KMS-11 (cell line): ENCODE results near the gene RPL13.

Experiments used
- H2AFZ ChIP-seq: fragments of 200-600 bp; sonication (generic); 2 replicates; pipeline ENCODE4 v1.6.1; 2016; ENCODE audit warnings: antibody characterized with exemption, mixed run types, low read depth
- H3K27ac ChIP-seq: fragments of 200-600 bp; sonication (generic); 2 replicates; pipeline ENCODE4 v1.6.1; 2016; ENCODE audit warnings: mild to moderate bottlenecking, mixed run types
- H3K27me3 ChIP-seq: fragments of 200-600 bp; sonication (generic); 2 replicates; pipeline ENCODE4 v1.6.1; 2017; ENCODE audit warnings: mild to moderate bottlenecking, low read depth, mixed run types, moderate library complexity; ENCODE audit not compliant: insufficient read depth
- H3K36me3 ChIP-seq: fragments of 200-600 bp; sonication (generic); 2 replicates; pipeline ENCODE4 v1.6.1; 2017; ENCODE audit warnings: mild to moderate bottlenecking, mixed run types; ENCODE audit not compliant: insufficient read depth
- H3K4me1 ChIP-seq: fragments of 200-600 bp; sonication (generic); 2 replicates; pipeline ENCODE4 v1.6.1; 2016; ENCODE audit warnings: mild to moderate bottlenecking, low read depth, mixed run types; ENCODE audit not compliant: poor library complexity, severe bottlenecking
- H3K4me2 ChIP-seq: fragments of 200-600 bp; sonication (generic); 2 replicates; pipeline ENCODE4 v1.7.0; 2016; ENCODE audit warnings: mild to moderate bottlenecking, mixed run types
- H3K4me3 ChIP-seq: fragments of 200-600 bp; sonication (generic); IDR thresholded peaks from 2 replicates; pipeline ENCODE4 v1.6.1; 2017; ENCODE audit warnings: low read depth, low read length, mixed read lengths; ENCODE audit not compliant: insufficient read depth
- H3K79me2 ChIP-seq: fragments of 200-600 bp; sonication (generic); 2 replicates; pipeline ENCODE4 v1.6.1; 2016; ENCODE audit warnings: low read depth, mixed run types; ENCODE audit not compliant: insufficient read depth
- H3K9ac ChIP-seq: fragments of 200-600 bp; sonication (generic); 2 replicates; pipeline ENCODE4 v1.6.1; 2016; ENCODE audit warnings: mild to moderate bottlenecking, mixed run types
- H4K20me1 ChIP-seq: fragments of 200-600 bp; sonication (generic); 2 replicates; pipeline ENCODE4 v1.6.1; 2016; ENCODE audit warnings: mild to moderate bottlenecking, mixed run types; ENCODE audit not compliant: insufficient read depth
- TF ChIP-seq, protein P1 (sequence below): fragments of 200-600 bp; sonication (generic); conservative IDR thresholded peaks from 2 replicates; pipeline ENCODE4 v1.6.1; 2017; ENCODE audit warnings: low read depth, mild to moderate bottlenecking, antibody characterized with exemption, low read length, moderate library complexity, mixed read lengths

The RPL13 gene

DNA sequence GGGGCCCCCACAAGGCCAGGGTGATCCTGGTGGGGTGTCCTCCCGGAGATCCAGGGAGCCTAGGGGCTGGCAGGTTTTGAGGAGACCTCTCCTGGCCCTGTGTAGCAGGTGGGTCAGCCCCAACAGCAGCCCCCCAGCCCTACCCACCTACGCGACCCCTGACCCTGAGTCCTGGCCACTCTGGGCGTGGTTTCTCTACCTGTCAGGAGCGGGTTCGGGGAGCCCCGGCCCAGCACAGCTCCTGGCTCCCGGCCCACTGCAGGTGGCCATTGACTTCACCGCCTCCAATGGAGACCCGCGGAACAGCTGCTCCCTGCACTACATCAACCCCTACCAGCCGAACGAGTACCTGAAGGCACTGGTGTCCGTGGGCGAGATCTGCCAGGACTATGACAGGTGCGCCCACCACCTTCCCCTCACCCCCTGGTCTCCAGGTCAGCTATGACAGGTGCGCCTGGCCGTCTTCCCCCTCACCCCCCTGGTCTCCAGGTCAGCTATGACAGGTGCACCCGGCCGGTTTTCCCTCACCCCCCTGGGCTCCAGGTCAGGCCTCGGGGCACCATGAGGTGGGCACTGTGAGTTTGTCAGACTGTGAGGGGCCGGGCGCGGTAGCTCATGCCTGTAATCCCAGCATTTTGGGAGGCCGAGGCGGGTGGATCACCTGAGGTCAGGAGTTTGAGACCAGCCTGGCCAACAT lies 28.1 kb downstream of the RPL13 start:
- Histone ChIP-seq H3K9ac (no peak overlapping the region), H3K36me3 (no peaks in the 10 kb centered on the region), H2AFZ (no peak overlapping the region), H3K27ac (no peak overlapping the region), H3K4me2 (no peak overlapping the region), H3K4me1 (no peaks in the 10 kb centered on the region), H3K27me3 (no peaks in the 10 kb centered on the region), H3K4me3 (no peak overlapping the region), H4K20me1 (no peaks in the 10 kb centered on the region), H3K79me2 (no peaks in the 10 kb centered on the region)
- TF ChIP-seq, protein P1, sequence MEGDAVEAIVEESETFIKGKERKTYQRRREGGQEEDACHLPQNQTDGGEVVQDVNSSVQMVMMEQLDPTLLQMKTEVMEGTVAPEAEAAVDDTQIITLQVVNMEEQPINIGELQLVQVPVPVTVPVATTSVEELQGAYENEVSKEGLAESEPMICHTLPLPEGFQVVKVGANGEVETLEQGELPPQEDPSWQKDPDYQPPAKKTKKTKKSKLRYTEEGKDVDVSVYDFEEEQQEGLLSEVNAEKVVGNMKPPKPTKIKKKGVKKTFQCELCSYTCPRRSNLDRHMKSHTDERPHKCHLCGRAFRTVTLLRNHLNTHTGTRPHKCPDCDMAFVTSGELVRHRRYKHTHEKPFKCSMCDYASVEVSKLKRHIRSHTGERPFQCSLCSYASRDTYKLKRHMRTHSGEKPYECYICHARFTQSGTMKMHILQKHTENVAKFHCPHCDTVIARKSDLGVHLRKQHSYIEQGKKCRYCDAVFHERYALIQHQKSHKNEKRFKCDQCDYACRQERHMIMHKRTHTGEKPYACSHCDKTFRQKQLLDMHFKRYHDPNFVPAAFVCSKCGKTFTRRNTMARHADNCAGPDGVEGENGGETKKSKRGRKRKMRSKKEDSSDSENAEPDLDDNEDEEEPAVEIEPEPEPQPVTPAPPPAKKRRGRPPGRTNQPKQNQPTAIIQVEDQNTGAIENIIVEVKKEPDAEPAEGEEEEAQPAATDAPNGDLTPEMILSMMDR = no peak

DNA sequence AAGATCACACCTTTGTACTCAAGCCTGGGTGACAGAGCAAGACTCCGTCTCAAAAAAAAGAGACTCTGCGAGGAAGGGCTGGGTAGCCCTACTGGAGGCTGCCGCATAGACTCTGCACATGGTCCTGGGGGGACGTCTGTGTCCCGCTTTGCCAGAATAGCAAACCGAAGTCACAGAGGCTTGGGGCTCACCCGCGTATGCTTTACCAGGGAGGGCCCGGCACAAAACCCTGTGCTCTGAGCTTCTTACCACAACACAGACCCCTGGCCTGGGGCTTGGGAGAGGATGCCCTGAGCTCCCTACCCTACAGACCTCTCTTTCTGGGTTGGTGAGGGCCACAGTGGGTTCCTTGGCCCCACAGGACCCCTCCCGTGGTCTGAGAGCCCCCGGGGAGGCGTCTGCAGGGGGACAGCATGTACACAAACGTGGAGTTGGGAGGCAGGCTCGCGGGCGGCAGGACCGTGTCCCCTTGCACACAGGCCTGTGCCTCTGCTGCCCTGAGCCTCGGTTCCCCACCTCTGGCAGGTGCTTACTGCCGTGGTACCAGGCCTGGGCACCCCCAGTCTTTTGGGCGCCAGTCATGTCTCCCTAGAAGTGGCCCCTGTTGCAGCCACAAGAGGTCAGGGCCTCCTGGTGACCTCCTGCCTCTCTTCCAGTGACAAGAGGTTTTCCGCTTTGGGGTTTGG lies 28.9 kb downstream of the RPL13 start:
- H2AFZ ChIP-seq = no peak overlapping the region
- H3K79me2 ChIP-seq = no peaks in the 10 kb centered on the region
- no peak overlapping the region for H3K27ac ChIP-seq
- TF ChIP-seq, protein P1 = no peak
- no peaks in the 10 kb centered on the region for H3K27me3 ChIP-seq
- H4K20me1 ChIP-seq = no peaks in the 10 kb centered on the region
- no peaks in the 10 kb centered on the region for H3K4me1 ChIP-seq
- H3K4me3 ChIP-seq = no peak overlapping the region
- H3K36me3 ChIP-seq = no peaks in the 10 kb centered on the region
- no peak overlapping the region for H3K9ac ChIP-seq
- H3K4me2 ChIP-seq = no peak overlapping the region

DNA sequence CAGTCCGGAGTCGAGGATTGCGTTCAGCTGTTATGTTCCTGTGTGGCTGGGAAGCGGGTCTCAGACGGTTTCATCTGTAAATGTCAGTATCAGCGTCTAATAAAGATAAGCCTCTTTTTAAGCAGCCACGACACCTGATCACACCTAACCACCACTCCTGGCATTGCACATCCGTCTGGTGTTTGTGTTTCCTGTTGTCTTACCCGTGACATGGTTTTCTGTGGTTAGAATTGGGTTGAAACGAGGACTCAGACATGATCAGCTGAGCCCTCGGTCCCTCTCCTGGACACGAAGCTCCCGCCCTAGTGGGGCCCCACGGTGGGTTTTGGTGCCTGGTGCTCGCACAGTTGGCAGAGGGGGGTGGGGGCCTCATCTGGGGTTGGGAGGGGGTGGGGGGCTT lies 33.4 kb downstream of the RPL13 start:
- peaks cover 3% of the 10 kb centered on the region for H3K4me1 ChIP-seq
- H3K9ac ChIP-seq = no peak overlapping the region
- no peaks in the 10 kb centered on the region for H4K20me1 ChIP-seq
- H3K4me2 ChIP-seq = no peak overlapping the region
- H3K27ac ChIP-seq = no peak overlapping the region
- H3K79me2 ChIP-seq = no peaks in the 10 kb centered on the region
- no peaks in the 10 kb centered on the region for H3K27me3 ChIP-seq
- H3K4me3 ChIP-seq = no peak overlapping the region
- TF ChIP-seq, protein P1 = no peak
- H2AFZ ChIP-seq = no peak overlapping the region
- H3K36me3 ChIP-seq = no peaks in the 10 kb centered on the region

DNA sequence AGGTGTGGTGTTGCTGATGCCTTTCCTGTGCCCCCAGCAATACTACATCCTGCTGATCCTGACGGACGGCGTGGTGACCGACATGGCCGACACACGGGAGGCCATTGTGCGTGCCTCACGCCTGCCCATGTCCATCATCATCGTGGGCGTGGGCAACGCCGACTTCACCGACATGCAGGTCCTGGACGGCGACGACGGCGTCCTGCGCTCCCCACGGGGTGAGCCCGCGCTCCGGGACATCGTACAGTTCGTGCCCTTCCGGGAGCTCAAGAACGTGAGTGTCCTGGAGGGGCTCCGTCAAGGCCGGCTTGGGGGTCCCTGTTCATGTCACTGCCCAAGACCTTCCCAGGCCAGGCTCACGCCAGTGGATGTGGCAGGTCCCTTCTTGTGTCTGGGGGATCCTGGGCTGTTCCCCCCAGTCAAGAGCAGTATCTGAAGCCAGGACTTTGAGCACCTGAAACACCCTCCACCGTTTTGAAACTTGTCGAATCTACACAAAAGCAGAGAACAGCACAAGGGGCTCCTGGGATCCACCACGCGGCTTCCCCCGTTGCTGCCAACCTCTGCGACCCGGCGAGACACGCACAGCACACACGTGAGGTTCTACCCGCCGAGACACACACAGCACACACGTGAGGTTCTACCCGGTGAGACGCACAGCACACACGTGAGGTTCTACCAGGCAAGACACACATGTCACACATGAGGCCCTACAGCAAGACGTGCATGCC lies 35.0 kb downstream of the RPL13 start:
- no peaks in the 10 kb centered on the region for H3K79me2 ChIP-seq
- TF ChIP-seq, protein P1 = no peak
- H2AFZ ChIP-seq = no peak overlapping the region
- H3K36me3 ChIP-seq = no peaks in the 10 kb centered on the region
- no peak overlapping the region for H3K27ac ChIP-seq
- H3K4me2 ChIP-seq = no peak overlapping the region
- H3K27me3 ChIP-seq = no peaks in the 10 kb centered on the region
- H3K9ac ChIP-seq = no peak overlapping the region
- H3K4me1 ChIP-seq = peaks cover 7% of the 10 kb centered on the region
- H4K20me1 ChIP-seq = no peaks in the 10 kb centered on the region
- H3K4me3 ChIP-seq = no peak overlapping the region
